T-helper 17 cell (primary cell): ENCODE results near the gene DLST. TPM values are rescaled to one million over a fixed set of nuclear protein-coding genes. Genes with fewer than 3 reads are reported as not detected.

Source experiments
- ATAC-seq: fragments of 150-1000 bp; cut with Tn5 transposase; 2 replicates; pipeline ENCODE4 v1.10.0; 2021; ENCODE audit warnings: mild to moderate bottlenecking, moderate library complexity
- DNase-seq, 3 donors: peaks; one replicate each; pipeline versions ENCODE4 v3.0.0 to v3.0.0-alpha.2; 2020 to 2021
- H3K9me3 ChIP-seq: one replicate; pipeline ENCODE4 v1.7.0; 2013; ENCODE audit warnings: low read length, mild to moderate bottlenecking; ENCODE audit not compliant: control insufficient read depth, poor library complexity, severe bottlenecking
- H3K27ac Mint-ChIP-seq: one replicate; pipeline ENCODE4 v1.8.0; 2022; ENCODE audit warnings: mild to moderate bottlenecking, moderate library complexity, mixed read lengths
- H3K27me3 Mint-ChIP-seq: one replicate; pipeline ENCODE4 v1.8.0; 2022; ENCODE audit warnings: mixed read lengths
- H3K36me3 Mint-ChIP-seq: one replicate; pipeline ENCODE4 v1.8.0; 2022; ENCODE audit warnings: low read depth, mixed read lengths
- H3K4me1 Mint-ChIP-seq: one replicate; pipeline ENCODE4 v1.8.0; 2022; ENCODE audit warnings: mild to moderate bottlenecking, mixed read lengths
- H3K4me3 Mint-ChIP-seq: one replicate; pipeline ENCODE4 v1.8.0; 2022; ENCODE audit warnings: mild to moderate bottlenecking, moderate library complexity, mixed read lengths
- total RNA-seq, 4 donors: library from RNA in 2 of 4; stranded (reverse) in 2 of 4; gene quantifications; one replicate each; pipeline ENCODE4 v1.2.3 and lab custom pipeline; 2022 to 2026

DLST gene
- total RNA-seq, 2 donors from 2014 or later: 127 to 134 TPM

- DNase-seq (no peak), ATAC-seq (peak; percentile 44)
- H3K27me3 Mint-ChIP-seq: no peaks in the 10 kb centered on the region
- no peak overlapping the region for H3K4me3 Mint-ChIP-seq
- no peaks in the 10 kb centered on the region for H3K36me3 Mint-ChIP-seq
- peak overlapping the region; percentile 65 for H3K27ac Mint-ChIP-seq
- H3K4me1 Mint-ChIP-seq: peaks cover 16% of the 10 kb centered on the region
- H3K9me3 ChIP-seq: no peaks in the 10 kb centered on the region
Observed at GRCh38 chr14:74852922-74853530, 28.7 kb upstream of the DLST start.

GRCh38 chr14:74853581-74853980, 28.1 kb upstream of the DLST start:
- DNase-seq (no peak), ATAC-seq (no peak)
- Mint-ChIP-seq H3K4me1 (peaks cover 16% of the 10 kb centered on the region), H3K27ac (no peak overlapping the region), H3K4me3 (no peak overlapping the region), H3K36me3 (no peaks in the 10 kb centered on the region), H3K27me3 (no peaks in the 10 kb centered on the region)
- H3K9me3 ChIP-seq: no peaks in the 10 kb centered on the region

DNA sequence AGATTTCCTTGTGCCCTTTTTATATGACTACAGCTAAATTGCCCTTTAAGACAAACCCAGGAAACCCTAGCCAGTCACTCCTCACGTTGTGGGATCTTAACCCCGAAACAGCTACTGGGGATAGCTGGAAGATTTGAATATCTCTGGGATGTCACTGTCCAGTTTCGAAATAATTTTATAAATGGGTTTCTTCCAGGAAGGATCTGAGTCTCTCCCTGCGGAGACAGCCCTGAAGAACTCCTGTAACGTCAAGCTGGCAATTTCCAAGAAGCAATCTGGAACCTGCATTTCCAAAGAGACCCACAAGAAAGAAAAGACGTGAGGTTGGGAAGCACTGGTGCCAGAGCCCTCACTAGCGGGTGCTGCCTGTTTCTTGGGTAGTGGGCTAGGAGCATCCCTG, 26.7 kb upstream of the DLST start:
- Mint-ChIP-seq H3K36me3 (no peaks in the 10 kb centered on the region), H3K4me3 (no peak overlapping the region), H3K27ac (no peak overlapping the region), H3K4me1 (peaks cover 14% of the 10 kb centered on the region), H3K27me3 (no peaks in the 10 kb centered on the region)
- ATAC-seq (no peak), DNase-seq (no peak)
- H3K9me3 ChIP-seq: no peaks in the 10 kb centered on the region

DNA sequence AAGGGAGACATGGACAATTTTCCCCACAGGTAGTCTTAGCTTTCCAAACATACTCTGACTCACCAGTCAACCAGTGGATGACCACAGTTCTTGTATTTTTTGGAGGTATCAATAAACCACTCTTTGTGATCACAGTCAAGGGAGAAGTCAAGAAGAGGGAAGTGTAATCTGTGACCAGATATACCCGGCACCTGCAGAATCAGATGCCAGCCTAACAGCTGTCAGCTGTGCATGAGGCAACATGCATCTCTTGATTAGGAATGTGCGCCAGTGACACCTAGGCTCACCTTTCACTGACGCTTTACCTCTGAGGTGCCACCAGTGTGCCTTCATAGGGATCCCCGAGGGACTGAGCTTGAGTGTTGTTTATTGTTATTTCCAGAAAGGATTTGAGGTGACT, 25.8 kb upstream of the DLST start:
- Mint-ChIP-seq H3K27me3 (no peaks in the 10 kb centered on the region), H3K27ac (no peak overlapping the region), H3K36me3 (no peaks in the 10 kb centered on the region), H3K4me3 (no peak overlapping the region), H3K4me1 (peaks cover 14% of the 10 kb centered on the region)
- no peak for DNase-seq
- H3K9me3 ChIP-seq: no peaks in the 10 kb centered on the region
- no peak for ATAC-seq

DNA sequence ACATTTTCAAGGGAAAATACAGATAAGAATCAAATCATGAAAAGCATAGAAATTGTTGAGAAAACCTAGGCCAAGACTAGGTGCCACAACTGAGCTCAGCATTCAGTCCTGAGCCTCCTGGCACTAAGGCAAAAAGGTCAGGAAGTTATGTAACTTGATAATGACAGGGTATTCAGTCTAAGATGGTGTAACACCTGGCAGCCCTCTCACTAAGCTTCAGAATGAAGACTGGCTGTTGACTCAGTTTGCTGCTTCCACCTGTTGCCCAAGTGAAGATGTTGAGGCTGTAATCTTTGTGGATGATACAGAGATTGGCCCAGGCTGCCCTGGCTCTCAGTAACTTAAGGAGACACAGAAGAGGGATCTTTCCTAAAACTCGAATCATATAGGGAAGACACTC, 25.4 kb upstream of the DLST start:
- H3K4me3 Mint-ChIP-seq: no peak overlapping the region
- H3K36me3 Mint-ChIP-seq: no peaks in the 10 kb centered on the region
- H3K27ac Mint-ChIP-seq: no peak overlapping the region
- no peak for DNase-seq
- no peak for ATAC-seq
- no peaks in the 10 kb centered on the region for H3K27me3 Mint-ChIP-seq
- H3K9me3 ChIP-seq: no peaks in the 10 kb centered on the region
- peaks cover 14% of the 10 kb centered on the region for H3K4me1 Mint-ChIP-seq

GRCh38 chr14:74858022-74858421, 23.7 kb upstream of the DLST start:
- no peaks in the 10 kb centered on the region for H3K36me3 Mint-ChIP-seq
- ATAC-seq: no peak
- no peak for DNase-seq
- H3K27me3 Mint-ChIP-seq: no peaks in the 10 kb centered on the region
- H3K4me1 Mint-ChIP-seq: peaks cover 9% of the 10 kb centered on the region
- no peak overlapping the region for H3K27ac Mint-ChIP-seq
- no peak overlapping the region for H3K4me3 Mint-ChIP-seq
- H3K9me3 ChIP-seq: no peaks in the 10 kb centered on the region

- no peak for DNase-seq
- Mint-ChIP-seq H3K27me3 (peaks cover 5% of the 10 kb centered on the region), H3K27ac (no peak overlapping the region), H3K4me3 (no peak overlapping the region), H3K36me3 (no peaks in the 10 kb centered on the region), H3K4me1 (no peaks in the 10 kb centered on the region)
- no peaks in the 10 kb centered on the region for H3K9me3 ChIP-seq
- no peak for ATAC-seq
Observed at GRCh38 chr14:74859757-74860552, 21.8 kb upstream of the DLST start.

- Mint-ChIP-seq H3K27ac (no peak overlapping the region), H3K27me3 (peaks cover 5% of the 10 kb centered on the region), H3K36me3 (no peaks in the 10 kb centered on the region), H3K4me3 (no peak overlapping the region), H3K4me1 (peaks cover under 1% of the 10 kb centered on the region)
- DNase-seq (peak; percentile 77 to 93 (median 84)), ATAC-seq (peak; percentile 77)
- H3K9me3 ChIP-seq: no peaks in the 10 kb centered on the region
Observed at GRCh38 chr14:74860899-74861733, 20.6 kb upstream of the DLST start.

- no peak overlapping the region for H3K4me3 Mint-ChIP-seq
- ATAC-seq: no peak
- peaks cover 5% of the 10 kb centered on the region for H3K27me3 Mint-ChIP-seq
- H3K36me3 Mint-ChIP-seq: no peaks in the 10 kb centered on the region
- no peaks in the 10 kb centered on the region for H3K9me3 ChIP-seq
- DNase-seq: no peak
- no peak overlapping the region for H3K27ac Mint-ChIP-seq
- peaks cover 6% of the 10 kb centered on the region for H3K4me1 Mint-ChIP-seq
Observed at GRCh38 chr14:74861734-74862090, 20.0 kb upstream of the DLST start.

- Mint-ChIP-seq H3K27ac (no peak overlapping the region), H3K27me3 (peaks cover 5% of the 10 kb centered on the region), H3K4me3 (no peak overlapping the region), H3K4me1 (peaks cover 19% of the 10 kb centered on the region), H3K36me3 (no peaks in the 10 kb centered on the region)
- DNase-seq (no peak), ATAC-seq (no peak)
- H3K9me3 ChIP-seq: no peaks in the 10 kb centered on the region
Observed at GRCh38 chr14:74863274-74863673, 18.4 kb upstream of the DLST start.

GRCh38 chr14:74864198-74864597, 17.5 kb upstream of the DLST start:
- DNase-seq: no peak

DNA sequence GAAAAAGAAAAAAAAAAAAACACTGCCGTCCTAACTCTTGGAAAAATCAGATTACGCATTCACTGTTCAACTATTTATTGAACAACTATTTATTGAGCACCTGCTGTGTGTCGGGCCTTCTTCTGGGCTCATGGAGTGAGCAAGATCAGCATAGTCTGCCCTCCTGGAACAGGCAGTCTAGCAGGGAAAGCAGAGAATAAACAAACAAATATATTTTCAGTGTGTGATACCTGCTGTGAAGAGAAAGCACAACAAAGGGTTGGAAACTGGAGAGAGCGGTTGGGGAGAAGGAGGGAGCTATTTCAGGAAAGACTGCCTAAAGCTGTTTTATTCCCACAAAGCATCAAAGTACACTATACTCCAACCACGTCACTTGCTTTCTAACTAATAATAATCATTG, 16.6 kb upstream of the DLST start:
- no peaks in the 10 kb centered on the region for H3K36me3 Mint-ChIP-seq
- ATAC-seq: no peak
- no peak overlapping the region for H3K4me3 Mint-ChIP-seq
- DNase-seq: no peak
- H3K27ac Mint-ChIP-seq: no peak overlapping the region
- peaks cover 5% of the 10 kb centered on the region for H3K27me3 Mint-ChIP-seq
- H3K4me1 Mint-ChIP-seq: peaks cover 19% of the 10 kb centered on the region
- no peaks in the 10 kb centered on the region for H3K9me3 ChIP-seq

More at GRCh38 chr14:74864198-74864597, 17.5 kb upstream of the DLST start:
- H3K4me3 Mint-ChIP-seq: no peak overlapping the region
- no peaks in the 10 kb centered on the region for H3K9me3 ChIP-seq
- peaks cover 19% of the 10 kb centered on the region for H3K4me1 Mint-ChIP-seq
- H3K27ac Mint-ChIP-seq: no peak overlapping the region
- H3K27me3 Mint-ChIP-seq: peaks cover 5% of the 10 kb centered on the region
- no peak for ATAC-seq
- H3K36me3 Mint-ChIP-seq: no peaks in the 10 kb centered on the region

- H3K27me3 Mint-ChIP-seq: peaks cover 5% of the 10 kb centered on the region
- no peak for ATAC-seq
- no peak for DNase-seq
- H3K36me3 Mint-ChIP-seq: no peaks in the 10 kb centered on the region
- peak overlapping the region; percentile 32 for H3K4me3 Mint-ChIP-seq
- H3K4me1 Mint-ChIP-seq: peaks cover 19% of the 10 kb centered on the region
- peak overlapping the region; percentile 85 for H3K27ac Mint-ChIP-seq
- no peaks in the 10 kb centered on the region for H3K9me3 ChIP-seq
Observed at GRCh38 chr14:74866708-74867389, 14.9 kb upstream of the DLST start.
